ENCODE measurements around the gene WDR73.

- TF ChIP-seq CTCF (conservative IDR thresholded peaks at IDR 0.05; ENCODE audit: low read length) (no peak), EZH2phosphoT487 (IDR thresholded peaks at IDR 0.05; ENCODE audit: borderline replicate concordance) (no peak)
Measured at GRCh38 chr15:84601555-84601838, 52.6 kb downstream of the WDR73 start.

Measured in Loucy (cell line).